GM12878 (cell line): ENCODE results near the gene ZNF276. TPM values are rescaled to one million over a fixed set of nuclear protein-coding genes. Genes with fewer than 3 reads are reported as not detected.

Experiments
- ATAC-seq: fragments of 200-7000 bp; cut with Tn5 transposase; 3 replicates; pipeline ENCODE4 v1.9.1; 2020; ENCODE audit warnings: mild to moderate bottlenecking, moderate library complexity
- BruUV-seq: library from RNA; stranded (reverse); fragments of 400-500 nt; replicated peaks from 2 replicates; lab custom pipeline; 2021; lab: Mats Ljungman, UMichigan
- CTCF ChIA-PET: fragments of 300-600 bp; sonication (Branson Sonifier 250); formaldehyde crosslinking; extraction: SDS; loops from one replicate; lab custom pipeline; 2021; ENCODE audit warnings: inconsistent platforms; lab: Yijun Ruan, JAX
- POLR2A ChIA-PET: fragments of 350-600 bp; formaldehyde crosslinking; extraction: SDS; loops from one replicate; lab custom pipeline; 2021; ENCODE audit warnings: inconsistent platforms; lab: Charles Lee
- RAD21 ChIA-PET: fragments of 300-600 bp; sonication (Branson Sonifier 250); formaldehyde crosslinking; loops from one replicate; lab custom pipeline; 2023; ENCODE audit warnings: antibody characterized with exemption; ENCODE audit not compliant: unreplicated experiment; lab: Charles Lee
- SMC1A ChIA-PET: fragments of 300-600 bp; sonication (Branson Sonifier 250); formaldehyde crosslinking; loops from one replicate; lab custom pipeline; 2023; ENCODE audit not compliant: unreplicated experiment, uncharacterized antibody; lab: Charles Lee
- DNase-seq: peaks from one replicate; pipeline ENCODE4 v3.0.0-alpha.2; 2011; ENCODE audit warnings: low read depth, low spot score
- FAIRE-seq: peaks from 3 replicates; lab custom pipeline; 2011; peaks lifted over from hg19 to GRCh38; lab: Jason Lieb, UNC
- H2AFZ ChIP-seq: 2 replicates; pipeline ENCODE4 v1.6.0; 2011; ENCODE audit warnings: low read depth, low read length, control low read depth; ENCODE audit not compliant: control insufficient read depth
- H3K27ac ChIP-seq: 2 replicates; pipeline ENCODE4 v1.5.1; 2011; ENCODE audit warnings: control low read depth; ENCODE audit not compliant: control insufficient read depth, insufficient read depth
- H3K27me3 ChIP-seq, 2 experiments: replicated peaks in 1 of 2; 2 replicates each; pipeline versions ENCODE4 v1.6.0 to v1.6.1; 2011; ENCODE audit warnings: low read length in 1 of 2; ENCODE audit not compliant: control insufficient read depth in 2 of 2, insufficient read depth in 2 of 2
- H3K36me3 ChIP-seq, 2 experiments: 2 replicates each; pipeline ENCODE4 v1.5.1; 2011; ENCODE audit warnings: low read length in 1 of 2; ENCODE audit not compliant: control insufficient read depth in 2 of 2, insufficient read depth in 2 of 2
- H3K4me1 ChIP-seq: 2 replicates; pipeline ENCODE4 v1.6.1; 2011; ENCODE audit warnings: mild to moderate bottlenecking, low read length, moderate library complexity, mixed read lengths; ENCODE audit not compliant: control insufficient read depth, insufficient read depth
- H3K4me2 ChIP-seq: 2 replicates; pipeline ENCODE4 v1.6.0; 2011; ENCODE audit warnings: control low read depth; ENCODE audit not compliant: control insufficient read depth, insufficient read depth
- H3K4me3 ChIP-seq: fragments of 200-600 bp; sonication (generic); 2 replicates; pipeline ENCODE4 v1.5.1; 2016
- H3K79me2 ChIP-seq: 2 replicates; pipeline ENCODE4 v1.6.0; 2011; ENCODE audit warnings: low read length; ENCODE audit not compliant: control insufficient read depth, insufficient read depth
- H3K9ac ChIP-seq: 2 replicates; pipeline ENCODE4 v1.8.0; 2011; ENCODE audit warnings: low read length, control low read depth, mixed read lengths; ENCODE audit not compliant: control insufficient read depth, insufficient read depth
- H3K9me3 ChIP-seq: replicated peaks from 3 replicates; pipeline ENCODE4 v1.5.1; 2011; ENCODE audit warnings: mild to moderate bottlenecking, low read length; ENCODE audit not compliant: control insufficient read depth, insufficient read depth
- H4K20me1 ChIP-seq: 2 replicates; pipeline ENCODE4 v1.6.0; 2011; ENCODE audit not compliant: control insufficient read depth, insufficient read depth
- BRCA1 ChIP-seq: IDR thresholded peaks from 2 replicates; pipeline ENCODE4 v1.6.1; 2011; ENCODE audit warnings: low read depth, low read length, improper control_type of control experiment
- EZH2 ChIP-seq: IDR thresholded peaks from 2 replicates; pipeline ENCODE4 v1.6.1; 2012; ENCODE audit warnings: low read depth, mild to moderate bottlenecking, control low read depth, inconsistent platforms, low read length, borderline replicate concordance; ENCODE audit not compliant: control insufficient read depth
- FOS ChIP-seq: IDR thresholded peaks from 3 replicates; pipeline ENCODE4 v1.6.1; 2011; ENCODE audit warnings: borderline replicate concordance; ENCODE audit not compliant: insufficient read length; ENCODE audit errors: extremely low read depth
- HDGF ChIP-seq: fragments of 450-650 bp; IDR thresholded peaks from 2 replicates; pipeline ENCODE4 v1.6.1; 2016; ENCODE audit warnings: antibody characterized with exemption
- NFYB ChIP-seq: IDR thresholded peaks from 2 replicates; pipeline ENCODE4 v1.6.1; 2011; ENCODE audit warnings: low read depth, mild to moderate bottlenecking, low read length, improper control_type of control experiment, moderate library complexity; ENCODE audit not compliant: insufficient read depth
- RAD21 ChIP-seq: IDR thresholded peaks from 2 replicates; pipeline ENCODE4 v1.6.1; 2011; ENCODE audit warnings: mild to moderate bottlenecking, low read depth, low read length, moderate library complexity; ENCODE audit not compliant: insufficient read depth
- RUNX3 ChIP-seq: IDR thresholded peaks from 2 replicates; pipeline ENCODE4 v1.6.1; 2012; ENCODE audit warnings: low read length, inconsistent platforms
- SMARCA5 ChIP-seq: fragments of 450-650 bp; IDR thresholded peaks from 2 replicates; pipeline ENCODE4 v1.6.1; 2017; ENCODE audit warnings: mild to moderate bottlenecking
- TAF1 ChIP-seq: IDR thresholded peaks from 2 replicates; pipeline ENCODE4 v1.6.1; 2011; ENCODE audit warnings: mild to moderate bottlenecking, low read depth, low read length, borderline replicate concordance
- ZSCAN29 ChIP-seq: fragments of 450-650 bp; IDR thresholded peaks from 2 replicates; pipeline ENCODE4 v1.6.1; 2017; ENCODE audit warnings: mild to moderate bottlenecking, moderate library complexity
- ZZZ3 ChIP-seq: IDR thresholded peaks from 2 replicates; pipeline ENCODE4 v1.6.1; 2011; ENCODE audit warnings: low read depth; ENCODE audit not compliant: control insufficient read depth, insufficient read length
- WGBS: methylation state at CpG from one replicate; pipeline ENCODE4 v1.1.6; 2016; ENCODE audit warnings: low lambda C conversion rate; ENCODE audit not compliant: insufficient replicate concordance, insufficient coverage; ENCODE audit errors: missing lambda C conversion rate; 5-methylcytosine and 5-hydroxymethylcytosine counted together
- in situ Hi-C: fragments of 300-500 bp; cut with MboI; formaldehyde crosslinking; loops from 9 replicates; pipeline ENCODE4 v1.14.3; 2018; ENCODE audit warnings: mixed read lengths
- intact Hi-C: fragments of 100-400 bp; cut with micrococcal nuclease; formaldehyde crosslinking; loops from one replicate; pipeline ENCODE4 v1.14.2; 2022; ENCODE audit not compliant: unreplicated experiment
- polyA plus RNA-seq, 11 experiments: library from polyadenylated mRNA; depleted of rRNA in 4 of 11; unstranded in 6 of 11; stranded (reverse) in 5 of 11; fragments of >200 nt; fragmentation: Nextera tagmentation in 4 of 11; fragmentation: Illumina TruSeq in 1 of 11; extraction: Ambion mirVana in 4 of 11; extraction: Trizol in 1 of 11; gene quantifications; 1 replicate in 1 of 11; 2 replicates in 10 of 11; pipeline versions ENCODE4 v1.2.1 to v1.2.3, GENCODE V29; 2011 to 2016; ENCODE audit warnings: inconsistent platforms in 2 of 11, missing spikeins in 2 of 11, low read depth in 1 of 11
- total RNA-seq, 4 experiments: library from RNA; depleted of rRNA in 3 of 4; stranded (reverse); fragments of >200 nt in 3 of 4; fragmentation: Illumina TruSeq in 1 of 4; extraction: Trizol in 1 of 4; gene quantifications; 2 replicates each; pipeline versions ENCODE4 v1.2.1 to v1.2.3, GENCODE V29; 2013 to 2021
- TF ChIP-seq, protein P1 (sequence below): fragments of 450-650 bp; IDR thresholded peaks from 2 replicates; pipeline ENCODE4 v1.6.1; 2018; ENCODE audit warnings: borderline replicate concordance, mild to moderate bottlenecking; ENCODE audit not compliant: partially characterized antibody
- TF ChIP-seq, protein P2 (sequence below): IDR thresholded peaks from 2 replicates; pipeline ENCODE4 v1.6.1; 2011; ENCODE audit warnings: low read depth, low read length, improper control_type of control experiment, borderline replicate concordance

The ZNF276 gene
- total and polyA plus RNA-seq, 10 of the 15 experiments (the other 5 are each of a cell fraction or from before 2014, with no cell fraction given): 0.27 to 22.7 (median 8.7) TPM

DNA sequence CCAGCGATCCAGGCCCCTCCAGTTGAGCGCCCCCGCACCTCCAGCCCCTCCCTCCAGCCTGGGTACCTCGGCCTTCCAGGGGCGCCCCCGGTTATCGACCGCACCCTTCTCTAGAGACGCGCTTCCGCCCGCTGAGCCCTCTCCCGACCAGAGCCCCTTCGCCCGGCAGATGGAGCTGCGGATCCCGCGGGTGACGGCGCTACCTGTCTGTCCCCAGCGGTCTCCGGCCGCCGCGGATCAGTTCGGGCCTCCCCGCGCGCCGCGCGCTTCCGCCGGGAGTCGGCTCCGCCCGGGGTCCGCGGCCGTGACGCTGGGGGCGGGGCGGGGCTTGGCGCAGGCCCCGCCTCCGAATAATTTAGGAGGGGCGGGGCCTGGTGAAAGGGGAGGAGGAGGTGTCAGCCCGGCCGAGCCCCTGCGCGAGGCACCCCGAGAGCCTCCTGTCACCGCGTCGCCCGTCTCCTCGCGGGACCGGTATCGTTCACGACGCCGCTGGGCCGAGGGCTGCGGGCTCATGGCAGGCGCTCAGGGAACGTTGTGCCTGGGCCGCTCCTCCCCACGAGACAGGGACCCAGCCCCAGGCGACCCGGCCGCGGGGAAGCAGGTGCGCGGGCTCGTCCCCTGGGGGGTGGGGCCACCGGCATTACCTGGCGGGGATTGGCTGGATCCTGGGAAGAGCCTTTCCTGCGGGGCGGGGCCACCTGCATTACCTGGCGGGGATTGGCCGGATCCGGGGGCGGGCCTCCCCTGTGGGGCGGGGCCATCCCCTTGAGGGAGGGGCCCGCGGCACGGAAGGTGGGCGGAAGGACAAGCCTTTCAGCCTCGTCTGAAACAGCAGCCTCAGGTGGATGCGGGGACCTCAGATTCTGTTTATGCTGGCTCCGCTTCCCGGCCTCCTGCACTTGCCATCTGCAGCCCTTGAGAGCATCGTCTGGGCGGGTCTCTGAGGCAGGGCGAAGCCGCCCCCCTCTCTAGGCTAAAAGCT is 19.6 kb upstream of the ZNF276 start, which contains the start of gene SPATA2L:
Gene SPATA2L, minus strand, starts transcription at position 281 of the 982 bp plus-strand sequence. CDS start 473 bp downstream, outside the sequence.
- no peaks in the 10 kb centered on the region for H3K9me3 ChIP-seq
- ChIA-PET CTCF (interaction anchor here (1.0 to 3.2 kb wide), 5 partner anchors 13 to 171 kb away, joined by 4 to 56 read pairs (median 5); partner anchors contain the start of genes CHMP1A, SPATA33 and TCF25), POLR2A (interaction anchor here (1.3 to 2.1 kb wide), 3 partner anchors 159 to 173 kb away, joined by 4 to 20 read pairs (median 7); partner anchors contain the start of gene TCF25), RAD21 (interaction anchor here (0.8 to 3.5 kb wide), 5 partner anchors 15 to 162 kb away, joined by 3 to 26 read pairs (median 17); partner anchors contain the start of gene CDK10), SMC1A (interaction anchor here (1.5 kb wide), 1 partner anchor 159 kb away, joined by 4 read pairs; no protein-coding TSS in a partner anchor)
- H3K4me3 ChIP-seq: peak within 1 kb of the TSS; percentile 83
- ATAC-seq: peak; percentile 82
- peaks cover 16% of the 10 kb centered on the region for H3K4me1 ChIP-seq
- intact Hi-C loops: loop anchor here (10.0 kb wide), 1 partner anchor 213 kb away; the partner anchor contains the start of gene MC1R
- in situ Hi-C loops: loop anchor here (5.0 to 10.0 kb wide), 2 partner anchors 93 to 161 kb away; no protein-coding TSS in a partner anchor
- no peaks in the 10 kb centered on the region for H3K79me2 ChIP-seq
- WGBS: under 1% methylated on average over 66 of the region's 97 CpGs
- H3K4me2 ChIP-seq: peak within 1 kb of the TSS; percentile 91
- H3K27me3 ChIP-seq: no peaks in the 10 kb centered on the region
- DNase-seq: peak; percentile 73
- peak within 1 kb of the TSS; percentile 77 for H2AFZ ChIP-seq
- H3K27ac ChIP-seq: peak within 1 kb of the TSS; percentile 55
- peak; percentile 70 for FAIRE-seq
- no peaks in the 10 kb centered on the region for H4K20me1 ChIP-seq
- peaks cover 0 to 2% of the 10 kb centered on the region in 2 experiments; a peak in 2 of 4 replicates for H3K36me3 ChIP-seq
- BruUV-seq: no TSS peak
- peak within 1 kb of the TSS; percentile 41 for H3K9ac ChIP-seq
- TF ChIP-seq SMARCA5 (0 out of 2 replicates have a peak, but pooled peaks have one; percentile 28), TAF1 (no peak; the same call in 1 of the 2 replicates), ZSCAN29 (0 out of 2 replicates have a peak, but pooled peaks have one; percentile 26), ZZZ3 (no peak), EZH2 (no peak), NFYB (peak; percentile 20; the same call in 1 of the 2 replicates), BRCA1 (no peak), RAD21 (peak; percentile 23; the same call in 1 of the 2 replicates), FOS (no peak), RUNX3 (peak; percentile 49), HDGF (peak; percentile 74; the same call in 1 of the 2 replicates)
- TF ChIP-seq, protein P1, sequence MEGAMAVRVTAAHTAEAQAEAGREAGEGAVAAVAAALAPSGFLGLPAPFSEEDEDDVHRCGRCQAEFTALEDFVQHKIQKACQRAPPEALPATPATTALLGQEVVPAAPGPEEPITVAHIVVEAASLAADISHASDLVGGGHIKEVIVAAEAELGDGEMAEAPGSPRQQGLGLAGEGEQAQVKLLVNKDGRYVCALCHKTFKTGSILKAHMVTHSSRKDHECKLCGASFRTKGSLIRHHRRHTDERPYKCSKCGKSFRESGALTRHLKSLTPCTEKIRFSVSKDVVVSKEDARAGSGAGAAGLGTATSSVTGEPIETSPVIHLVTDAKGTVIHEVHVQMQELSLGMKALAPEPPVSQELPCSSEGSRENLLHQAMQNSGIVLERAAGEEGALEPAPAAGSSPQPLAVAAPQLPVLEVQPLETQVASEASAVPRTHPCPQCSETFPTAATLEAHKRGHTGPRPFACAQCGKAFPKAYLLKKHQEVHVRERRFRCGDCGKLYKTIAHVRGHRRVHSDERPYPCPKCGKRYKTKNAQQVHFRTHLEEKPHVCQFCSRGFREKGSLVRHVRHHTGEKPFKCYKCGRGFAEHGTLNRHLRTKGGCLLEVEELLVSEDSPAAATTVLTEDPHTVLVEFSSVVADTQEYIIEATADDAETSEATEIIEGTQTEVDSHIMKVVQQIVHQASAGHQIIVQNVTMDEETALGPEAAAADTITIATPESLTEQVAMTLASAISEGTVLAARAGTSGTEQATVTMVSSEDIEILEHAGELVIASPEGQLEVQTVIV: no peak
- TF ChIP-seq, protein P2, sequence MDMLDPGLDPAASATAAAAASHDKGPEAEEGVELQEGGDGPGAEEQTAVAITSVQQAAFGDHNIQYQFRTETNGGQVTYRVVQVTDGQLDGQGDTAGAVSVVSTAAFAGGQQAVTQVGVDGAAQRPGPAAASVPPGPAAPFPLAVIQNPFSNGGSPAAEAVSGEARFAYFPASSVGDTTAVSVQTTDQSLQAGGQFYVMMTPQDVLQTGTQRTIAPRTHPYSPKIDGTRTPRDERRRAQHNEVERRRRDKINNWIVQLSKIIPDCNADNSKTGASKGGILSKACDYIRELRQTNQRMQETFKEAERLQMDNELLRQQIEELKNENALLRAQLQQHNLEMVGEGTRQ: no peak
